Fibroblast of skin of right quadriceps (primary cell): Measurements from ENCODE around the gene MEI4.
"Not testable (repeated sequence)": the region's sequence is repeated elsewhere in the genome, so short reads cannot be mapped to it uniquely, and the experiment has no call there.

Experiments used
- DNase-seq: peaks from one replicate; pipeline ENCODE4 v3.0.0-alpha.2; 2013

MEI4 gene

DNA sequence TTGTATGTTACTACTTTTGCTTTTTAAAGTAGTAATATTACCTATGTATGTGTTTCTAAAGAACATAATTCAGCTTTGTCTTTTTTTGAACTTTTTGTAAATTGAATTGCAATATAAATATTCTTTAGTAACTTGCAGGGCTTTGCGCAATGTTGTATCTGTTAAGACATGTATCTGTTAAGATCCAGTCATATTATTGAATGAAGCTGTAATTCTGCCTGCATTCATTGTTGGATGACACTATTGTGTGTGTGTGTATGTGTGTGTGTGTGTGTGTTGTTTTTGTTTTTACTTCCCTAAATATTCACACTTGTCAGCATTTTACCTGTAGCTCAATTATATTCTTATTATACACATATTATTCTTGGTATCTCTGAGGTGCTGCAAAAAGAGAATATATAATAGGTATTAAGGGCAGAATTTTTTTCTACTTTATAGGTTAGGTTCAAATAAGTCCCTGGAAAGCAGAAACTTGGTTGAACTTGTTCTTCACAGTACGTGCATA, 164.0 kb downstream of the MEI4 start:
- no peak for DNase-seq

DNA sequence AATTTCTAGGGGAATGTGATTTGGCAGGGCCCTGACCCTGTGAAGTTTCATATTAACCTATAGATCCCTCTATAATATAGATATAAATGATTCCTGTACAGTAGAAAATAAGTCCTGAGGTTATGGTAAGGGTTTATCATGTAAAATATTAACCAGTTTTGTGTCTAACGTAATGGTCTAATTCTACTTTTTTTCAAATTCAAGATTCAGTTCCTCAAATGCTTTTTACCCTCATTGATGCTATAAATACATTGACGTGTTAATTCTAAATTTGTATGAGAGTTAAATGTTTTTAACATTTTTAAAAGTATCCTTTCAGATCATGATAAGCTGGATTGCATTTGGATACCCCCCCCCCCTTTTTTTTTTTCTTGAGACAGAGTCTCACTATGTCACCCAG, 169.4 kb downstream of the MEI4 start:
- no peak for DNase-seq

DNA sequence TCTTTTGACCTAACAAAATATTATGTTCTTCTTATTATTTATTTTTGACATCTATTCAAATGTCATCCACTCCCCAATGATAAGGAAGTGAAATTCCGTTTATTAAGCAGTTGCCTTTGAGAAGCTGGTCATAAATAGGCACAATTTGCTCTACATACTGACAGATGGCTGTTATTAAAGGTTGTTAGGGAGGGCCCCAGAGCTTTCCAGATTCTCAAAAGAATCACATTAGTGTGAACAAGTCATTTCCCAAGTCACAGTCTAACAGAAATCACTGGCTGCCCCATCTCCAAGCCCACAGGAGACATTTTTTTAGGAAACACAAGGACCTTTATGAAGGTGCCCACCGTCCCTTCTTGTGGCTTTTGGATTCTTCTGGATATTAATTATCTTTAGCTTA, 172.4 kb downstream of the MEI4 start:
- DNase-seq, result no peak

DNA sequence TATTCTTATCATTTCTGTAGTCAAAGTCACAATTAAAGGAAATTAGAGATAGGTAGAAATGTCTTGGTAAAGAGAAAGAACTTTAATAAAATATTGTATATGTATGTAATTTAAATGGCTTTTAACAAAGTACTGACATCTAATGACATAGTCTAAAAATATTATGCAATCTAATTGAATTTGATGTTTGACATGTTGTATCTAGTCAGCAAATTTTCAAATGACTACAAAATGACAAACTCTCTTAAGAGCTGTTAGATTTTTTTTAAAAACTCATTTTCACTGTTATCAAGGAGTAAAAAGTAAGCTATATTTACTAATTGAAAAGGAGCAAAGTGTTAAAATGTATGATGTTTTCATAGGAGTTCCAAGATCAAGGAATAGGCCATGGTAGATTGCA, 176.9 kb downstream of the MEI4 start:
- DNase-seq, result no peak

DNA sequence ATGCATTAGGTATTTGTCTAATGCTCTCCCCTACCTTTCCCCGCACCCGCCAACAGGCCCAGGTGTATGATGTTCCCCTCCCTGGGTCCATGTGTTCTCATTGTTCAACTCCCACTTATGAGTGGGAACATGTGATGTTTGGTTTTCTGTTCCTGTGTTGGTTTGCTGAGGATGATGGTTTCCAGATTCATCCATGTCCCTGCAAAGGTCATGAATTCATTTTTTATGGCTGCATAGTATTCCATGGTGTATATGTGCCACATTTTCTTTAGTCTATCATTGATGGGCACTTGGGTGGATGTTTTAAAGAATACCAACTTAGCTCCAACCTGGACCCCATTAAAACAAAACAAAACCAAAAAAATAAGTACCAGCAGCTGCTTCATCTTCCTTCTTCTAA, 180.9 kb downstream of the MEI4 start:
- not testable (repeated sequence) for DNase-seq

DNA sequence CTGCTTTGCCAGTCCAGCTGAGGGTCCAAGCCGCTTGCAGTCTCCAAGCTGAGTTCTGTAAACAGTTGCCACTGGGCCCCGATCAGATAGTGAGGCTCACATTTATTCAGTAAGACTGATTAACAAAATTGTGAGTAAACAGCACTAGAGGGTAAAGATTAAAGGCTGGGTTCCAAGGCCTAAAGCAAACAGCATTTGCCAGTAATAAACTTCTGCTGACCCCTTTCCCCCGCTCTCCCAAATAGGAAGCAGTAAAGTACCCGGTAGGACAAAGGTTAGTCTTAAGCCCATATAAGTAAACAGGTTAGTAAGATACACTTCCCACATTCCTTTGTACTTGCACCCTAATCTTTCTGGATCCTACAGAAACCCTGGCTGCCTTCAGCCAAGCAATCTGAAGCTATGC, 181.8 kb downstream of the MEI4 start:
- DNase-seq, result no peak

DNA sequence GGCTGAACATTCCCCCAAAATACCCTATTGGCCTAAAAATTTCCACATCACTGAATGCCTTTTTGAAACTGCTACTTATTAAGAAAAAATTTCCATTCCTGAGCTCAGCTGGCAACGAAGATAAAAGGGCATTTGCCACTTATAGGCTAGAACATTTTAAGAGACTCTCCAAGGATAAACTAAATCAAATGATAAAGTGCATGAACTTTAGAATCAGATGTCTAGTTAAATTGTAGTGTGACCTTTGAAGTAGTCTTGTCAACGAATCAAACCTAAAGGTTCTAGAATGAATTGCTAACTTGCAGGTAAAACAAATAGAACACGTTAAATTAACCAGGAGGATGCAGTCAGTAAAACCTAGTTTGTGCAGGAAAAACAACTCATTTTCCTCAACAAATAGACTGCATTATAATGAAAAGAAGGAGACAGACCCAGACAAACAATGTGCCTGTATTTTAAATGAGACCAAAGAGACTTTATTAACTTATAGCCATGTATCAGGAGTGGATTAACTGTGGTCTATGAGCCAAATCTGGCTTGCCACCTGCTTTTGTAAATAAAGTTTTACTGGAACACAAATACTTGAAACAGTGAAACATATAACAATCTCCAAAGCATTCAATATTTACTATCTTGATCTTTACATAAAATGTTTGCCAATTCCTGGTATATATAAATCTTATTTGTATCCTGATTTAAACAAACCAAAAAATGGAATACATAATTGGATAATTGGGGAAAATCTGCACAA, 184.4 kb downstream of the MEI4 start:
- DNase-seq, result no peak

DNA sequence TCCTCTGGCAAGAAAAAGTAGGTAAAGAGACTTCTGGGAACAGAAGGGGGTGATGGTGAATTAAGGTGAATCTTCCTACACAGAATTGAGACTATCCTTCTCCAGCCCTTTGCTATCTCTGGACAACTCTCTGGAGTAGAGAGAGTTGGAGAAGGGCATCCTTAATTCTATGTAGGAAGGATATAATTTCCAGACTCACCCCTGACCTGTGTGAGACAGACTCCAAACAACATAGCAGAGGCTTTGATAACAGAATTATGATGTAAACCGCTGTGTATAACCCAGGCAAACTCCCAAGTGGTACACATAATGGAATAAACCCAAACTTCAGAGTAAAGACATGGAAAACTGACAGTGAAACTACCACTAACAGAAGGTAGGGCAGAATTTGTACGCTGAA, 186.5 kb downstream of the MEI4 start:
- no peak for DNase-seq

DNA sequence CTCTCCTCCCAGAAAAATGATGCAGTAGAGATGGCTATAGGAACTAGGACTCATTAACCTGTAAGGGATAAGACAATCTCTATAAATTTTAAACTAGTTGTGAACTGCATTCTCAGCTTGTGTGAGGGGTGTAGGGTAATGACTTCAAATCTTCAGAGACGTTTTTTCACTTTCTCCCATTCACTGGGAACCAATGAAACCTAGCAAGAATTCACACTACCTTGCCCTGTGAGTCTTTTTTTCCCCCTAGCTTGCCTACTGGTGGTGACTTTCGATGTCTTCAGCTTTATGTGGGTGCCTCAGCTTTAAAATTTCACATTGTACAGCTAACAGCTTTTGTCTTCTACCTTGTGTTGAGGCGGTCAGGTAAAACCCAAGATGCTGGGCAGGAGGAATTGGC, 192.0 kb downstream of the MEI4 start:
- DNase-seq, result no peak

DNA sequence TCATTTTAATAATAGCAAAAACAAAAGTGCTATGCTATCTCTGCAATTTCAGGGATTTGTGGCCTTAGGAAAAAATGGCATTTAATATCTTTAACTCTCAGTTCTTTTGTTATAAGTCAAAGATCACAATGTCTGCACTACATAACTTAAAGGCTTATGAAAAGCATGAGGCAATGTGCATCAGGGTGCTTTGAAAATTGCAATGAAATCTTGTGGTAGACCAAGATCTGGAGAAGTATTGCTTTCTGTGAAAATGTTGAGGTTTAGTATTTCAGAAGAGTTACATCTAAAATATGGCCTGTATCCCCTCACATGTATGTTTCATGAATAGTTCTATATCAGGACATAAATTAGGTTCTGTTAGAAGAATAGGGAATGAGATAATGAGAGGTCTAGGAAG, 200.6 kb downstream of the MEI4 start:
- DNase-seq, result no peak

DNA sequence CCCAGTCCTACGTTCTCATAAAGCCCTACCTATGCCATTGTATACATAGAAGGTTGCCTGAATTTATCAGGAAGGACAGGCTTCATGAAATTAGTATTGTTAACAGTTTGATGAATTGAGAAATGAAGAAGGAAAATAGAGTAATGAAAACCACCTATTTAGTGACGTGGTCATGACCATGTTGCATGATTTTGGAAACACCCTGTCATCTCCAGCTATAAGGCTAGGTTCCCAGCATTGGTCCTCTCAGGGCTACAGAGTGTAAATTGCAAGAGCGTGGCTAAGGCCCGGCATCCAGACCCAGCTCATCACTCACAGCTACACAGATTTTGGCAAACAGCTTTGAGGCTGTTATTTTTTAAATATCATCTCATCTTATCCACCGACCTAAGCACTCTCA, 203.6 kb downstream of the MEI4 start:
- no peak for DNase-seq

DNA sequence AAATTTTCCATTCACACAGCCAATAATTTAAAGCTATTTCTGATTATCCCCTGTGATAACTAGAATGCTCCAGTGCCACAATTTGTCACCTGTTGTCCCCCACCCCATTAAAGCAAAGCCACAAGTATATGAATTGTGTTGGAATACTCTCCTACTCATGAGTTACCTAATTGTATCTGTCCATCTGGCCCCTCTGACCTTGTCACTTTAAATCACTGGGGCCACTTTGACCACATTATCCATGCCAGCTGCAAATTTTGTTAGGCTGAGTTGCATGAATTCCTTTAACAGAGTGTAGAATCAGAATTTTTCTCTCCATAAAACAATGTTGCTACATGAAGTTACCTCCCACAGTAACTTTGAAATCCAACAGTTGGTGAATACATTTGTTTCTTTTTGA, 204.6 kb downstream of the MEI4 start:
- no peak for DNase-seq

DNA sequence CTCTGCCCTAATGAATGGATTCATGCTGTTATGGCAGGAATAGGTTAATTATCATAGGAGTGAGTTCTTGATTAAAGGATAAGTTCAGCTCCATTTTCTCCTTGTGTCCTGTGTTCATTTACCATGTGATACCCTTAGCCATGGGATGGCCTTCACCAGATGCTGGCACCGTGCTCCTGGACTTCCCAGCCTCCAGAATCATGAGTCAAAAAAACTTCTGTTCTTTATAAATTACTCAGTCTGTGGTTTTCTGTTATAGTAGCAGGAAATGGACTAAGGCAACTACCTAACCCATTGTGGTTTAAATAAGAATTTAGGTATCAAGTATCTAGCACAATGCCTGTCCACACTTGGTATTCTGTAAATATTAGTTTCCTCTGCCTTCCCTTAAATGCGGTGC, 223.5 kb downstream of the MEI4 start:
- DNase-seq, result no peak

DNA sequence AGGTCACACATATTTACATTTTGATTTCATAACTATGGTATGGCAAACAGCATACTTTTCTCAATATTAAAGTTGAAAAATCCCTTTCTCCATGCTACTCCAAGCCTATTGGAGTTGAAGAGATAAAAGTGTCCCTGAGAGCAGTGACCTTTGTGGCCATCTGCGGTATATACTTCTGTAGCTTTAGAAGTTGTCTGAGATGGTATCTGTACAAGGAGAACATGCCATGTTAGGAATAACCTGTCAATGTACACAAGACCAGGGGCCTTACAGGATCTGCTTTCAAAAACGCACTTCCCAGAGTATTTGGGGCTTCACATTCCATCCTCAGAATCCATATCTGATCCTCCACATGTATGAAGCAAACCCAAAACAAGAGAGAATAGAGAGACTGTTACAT, 226.7 kb downstream of the MEI4 start:
- DNase-seq, result no peak

DNA sequence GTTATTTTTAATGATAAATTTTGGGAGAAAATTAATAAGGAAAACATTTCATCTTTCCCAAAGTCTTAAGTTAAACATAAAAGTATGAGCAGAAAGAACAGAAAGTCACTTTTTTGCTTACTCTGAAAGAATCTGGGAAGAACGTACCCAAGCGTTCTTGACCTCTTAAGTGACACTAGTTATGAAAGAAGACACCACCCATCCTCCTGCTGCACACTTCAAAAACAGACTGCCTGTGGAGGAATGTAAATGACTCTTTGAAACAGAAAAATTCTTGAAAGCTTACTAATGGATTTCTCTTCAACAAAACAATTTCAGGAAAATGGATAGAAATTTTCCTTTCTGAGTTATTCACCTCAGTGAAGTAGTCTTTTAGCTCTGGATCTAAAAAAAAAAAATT, 227.7 kb downstream of the MEI4 start:
- peak; percentile 7 for DNase-seq

DNA sequence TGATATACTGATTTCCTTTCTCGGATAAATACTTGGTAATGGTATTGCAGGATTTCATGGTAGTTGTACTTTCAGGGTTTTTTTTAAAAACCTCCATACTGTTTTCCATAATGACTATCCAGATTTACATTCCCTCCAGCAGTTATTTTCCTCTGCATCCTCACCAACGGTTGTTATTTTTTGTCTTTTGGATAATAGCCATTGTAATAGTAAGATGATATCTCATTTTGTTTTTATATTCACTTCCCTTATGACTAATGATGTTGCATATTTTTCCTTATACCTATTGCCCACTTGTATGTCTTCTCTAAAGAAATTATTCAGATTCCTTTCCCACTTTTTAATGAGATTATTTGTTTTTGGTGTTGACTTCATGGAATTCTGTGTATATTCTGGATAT, 231.0 kb downstream of the MEI4 start:
- DNase-seq, result no peak

DNA sequence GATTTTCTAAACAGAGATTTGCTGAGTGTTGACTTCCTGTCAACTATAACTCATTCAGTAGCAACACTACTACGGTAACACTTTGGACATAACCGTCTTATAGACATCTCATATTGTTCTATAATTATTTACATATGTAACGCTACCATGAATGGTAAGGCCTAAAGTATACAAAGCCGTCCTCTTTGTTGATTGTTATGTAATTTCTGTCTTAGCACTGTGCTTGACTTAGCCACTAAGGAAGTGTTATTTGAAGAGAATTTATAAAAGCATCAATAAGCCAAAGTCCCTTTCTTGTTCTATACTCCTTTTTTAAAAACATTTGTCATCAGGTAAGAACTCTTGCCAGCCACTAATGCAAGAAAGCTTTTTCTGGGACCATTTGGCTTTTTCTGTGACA, 240.6 kb downstream of the MEI4 start:
- no peak for DNase-seq

DNA sequence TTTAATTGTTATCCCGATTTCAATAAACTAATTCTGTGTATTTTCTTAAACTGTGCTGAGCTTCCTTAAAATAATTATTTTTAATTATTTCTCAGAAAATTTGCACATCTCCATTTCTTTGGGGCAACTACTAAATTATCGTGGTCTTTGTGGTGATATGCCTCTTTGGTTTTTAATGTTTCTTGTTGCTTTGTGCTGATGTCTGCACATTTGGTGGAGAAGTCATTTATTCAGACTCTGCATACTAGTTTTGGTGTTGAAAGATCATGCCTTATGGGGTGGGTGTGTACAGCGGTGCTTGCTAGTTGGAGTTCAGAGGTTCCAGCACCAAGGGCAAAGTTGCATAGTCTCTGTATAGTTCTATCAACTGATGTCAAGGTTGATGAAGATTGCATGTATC, 253.2 kb downstream of the MEI4 start:
- no peak for DNase-seq

DNA sequence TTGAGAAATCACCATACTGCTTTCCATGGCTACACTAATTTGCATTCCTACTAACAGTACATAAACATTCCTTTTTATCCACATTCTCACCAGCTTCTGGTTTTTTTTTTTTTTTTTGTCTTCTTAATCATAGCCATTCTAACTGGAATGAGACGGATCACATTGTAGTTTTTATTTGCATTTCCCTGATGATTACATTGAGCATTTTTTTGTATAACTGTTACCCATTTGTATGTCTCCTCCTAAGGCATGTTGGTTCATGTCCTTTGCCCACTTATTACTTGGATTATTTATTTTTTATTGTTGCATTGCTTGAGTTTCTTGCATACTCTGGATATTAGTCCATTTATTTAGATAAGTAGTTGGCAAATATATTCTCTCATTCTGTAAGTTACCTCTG, 258.0 kb downstream of the MEI4 start:
- DNase-seq, result no peak

DNA sequence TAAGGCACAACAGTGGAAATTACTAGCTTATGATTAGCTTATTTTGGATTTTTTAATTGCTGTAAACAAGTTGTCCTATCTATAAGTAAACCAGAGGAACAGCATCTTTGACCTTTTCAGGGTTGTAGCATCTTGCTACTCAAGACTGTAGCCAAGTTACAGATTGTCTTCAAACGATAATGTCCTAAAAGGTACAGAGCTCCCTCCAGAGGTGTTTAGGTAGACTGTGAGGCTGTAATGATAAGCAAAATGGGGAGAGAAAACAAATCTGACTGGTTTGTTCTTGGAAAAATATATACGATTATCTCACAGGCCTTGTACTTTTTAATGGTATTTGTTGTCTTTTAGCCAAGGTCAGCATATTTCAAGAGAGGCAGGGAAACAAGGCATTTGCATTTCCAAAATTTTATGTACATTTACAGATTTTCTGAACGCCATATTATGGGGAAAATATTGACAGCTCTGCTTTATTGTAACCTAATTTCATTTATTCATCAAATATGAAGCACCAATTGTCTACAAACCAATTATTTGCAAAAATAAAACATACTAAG, 273.4 kb downstream of the MEI4 start:
- no peak for DNase-seq

DNA sequence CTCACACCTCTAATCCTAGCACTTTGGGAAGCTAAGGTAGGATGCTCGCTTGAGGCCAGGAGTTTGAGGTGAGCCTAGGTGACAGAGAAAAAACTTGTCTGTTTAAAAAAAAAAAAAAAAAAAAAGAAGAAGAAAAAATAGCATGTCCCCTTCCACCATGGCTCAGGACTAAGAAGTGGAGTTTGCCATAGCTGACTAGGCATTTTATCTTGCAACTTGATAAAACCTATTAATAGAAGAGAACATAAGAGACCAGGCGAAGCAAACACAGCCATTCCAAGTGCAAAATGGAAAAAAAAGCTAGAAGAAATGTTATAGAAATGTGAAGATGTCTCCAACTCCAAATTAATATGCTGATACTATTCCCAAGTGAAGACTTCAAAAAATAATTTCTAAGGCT, 277.5 kb downstream of the MEI4 start:
- no peak for DNase-seq

DNA sequence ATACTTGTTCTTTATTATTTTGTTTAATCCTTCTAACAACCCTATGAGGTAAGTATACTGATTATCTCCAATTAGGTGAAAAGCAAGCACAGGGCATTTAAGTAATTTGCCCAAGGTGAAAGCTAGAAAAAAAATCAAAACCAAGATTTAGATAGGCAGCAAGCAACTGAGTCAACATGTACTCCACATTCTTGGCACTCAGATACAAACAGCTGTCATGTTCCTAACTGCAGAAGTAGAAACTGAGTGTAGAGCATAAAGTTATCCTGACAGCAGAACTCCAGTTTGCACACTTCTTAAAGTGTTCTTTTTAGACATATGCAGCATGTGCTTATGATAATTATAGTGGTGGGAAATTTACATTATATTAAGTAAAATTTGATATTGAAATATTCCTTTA, 278.1 kb downstream of the MEI4 start:
- no peak for DNase-seq

DNA sequence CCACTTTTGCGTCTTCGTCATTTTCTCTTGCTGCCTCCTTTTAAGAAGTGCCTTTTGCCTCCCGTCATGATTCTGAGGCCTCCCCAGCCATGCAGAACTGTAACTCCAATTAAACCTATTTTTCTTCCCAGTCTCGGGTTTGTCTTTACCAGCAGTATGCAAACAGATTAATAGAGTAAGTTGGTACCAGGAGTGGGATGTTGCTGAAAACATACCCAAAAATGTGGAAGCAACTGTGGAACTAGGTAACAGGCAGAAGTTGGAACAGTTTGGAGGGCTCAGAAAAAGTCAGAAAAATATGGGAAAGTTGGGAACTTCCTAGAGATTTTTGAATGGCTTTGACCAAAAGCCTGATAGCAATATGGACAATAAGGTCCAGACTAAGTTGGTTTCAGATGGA, 309.2 kb downstream of the MEI4 start:
- no peak for DNase-seq

DNA sequence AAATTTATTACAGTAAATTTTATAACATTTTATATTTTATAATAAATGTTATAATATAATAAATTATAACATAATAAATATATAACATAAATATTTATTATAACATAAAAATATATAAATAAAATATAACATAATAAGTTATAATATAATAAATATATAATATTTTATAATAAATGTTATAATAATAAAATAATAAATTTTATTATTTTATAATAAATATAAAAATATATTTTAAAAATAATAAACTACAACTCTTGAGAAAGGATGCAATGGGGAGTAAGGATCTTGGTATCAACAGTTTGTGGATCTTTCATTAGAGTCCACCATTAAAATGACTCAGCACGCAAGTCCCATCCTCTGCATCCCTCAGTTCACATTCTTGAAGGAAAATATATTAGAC, 312.6 kb downstream of the MEI4 start:
- no peak for DNase-seq

DNA sequence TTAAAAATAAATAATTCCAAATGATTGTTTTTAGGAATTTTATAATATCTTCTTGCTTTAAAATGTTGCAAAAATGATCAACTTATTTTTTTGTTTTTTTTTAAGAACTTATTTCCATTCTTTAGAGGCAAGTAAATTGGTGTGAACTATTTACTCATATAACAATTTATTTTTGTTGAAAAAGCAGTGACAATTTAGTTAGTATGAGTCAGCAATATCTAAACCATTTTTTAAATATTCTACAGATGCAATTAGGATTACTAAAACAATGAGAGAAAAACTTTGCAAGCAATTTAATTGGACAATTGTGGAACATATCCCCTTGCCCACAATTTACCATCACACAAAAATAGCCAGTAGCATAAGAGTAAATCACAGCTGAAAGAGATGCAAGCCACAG, 319.5 kb downstream of the MEI4 start:
- no peak for DNase-seq
